ENCODE measurements around the gene RNU1-4.
"Not testable (repeated sequence)": the region's sequence is repeated elsewhere in the genome, so short reads cannot be mapped to it uniquely, and the experiment has no call there.

DNA sequence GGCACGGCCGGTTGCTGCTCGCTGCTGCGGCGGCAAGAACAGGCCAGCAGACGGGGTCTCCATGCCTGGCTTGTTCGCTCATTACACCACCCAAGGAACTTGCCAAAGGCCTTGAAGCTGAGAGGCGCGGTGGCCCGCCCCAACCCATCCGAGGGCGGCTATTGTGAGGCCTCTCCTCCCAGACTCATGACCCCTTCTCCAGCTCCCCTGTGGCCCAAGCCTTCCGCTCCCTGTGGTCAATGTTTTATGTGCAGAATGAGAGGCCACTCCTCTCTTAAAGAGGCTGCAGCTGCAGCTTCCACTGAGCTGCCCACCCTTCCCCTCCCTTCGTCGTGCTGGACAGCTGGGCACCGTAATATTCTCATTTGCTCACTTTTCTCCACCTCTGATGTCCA lies 46.0 kb upstream of the RNU1-4 start:
- TF ChIP-seq, protein P1, sequence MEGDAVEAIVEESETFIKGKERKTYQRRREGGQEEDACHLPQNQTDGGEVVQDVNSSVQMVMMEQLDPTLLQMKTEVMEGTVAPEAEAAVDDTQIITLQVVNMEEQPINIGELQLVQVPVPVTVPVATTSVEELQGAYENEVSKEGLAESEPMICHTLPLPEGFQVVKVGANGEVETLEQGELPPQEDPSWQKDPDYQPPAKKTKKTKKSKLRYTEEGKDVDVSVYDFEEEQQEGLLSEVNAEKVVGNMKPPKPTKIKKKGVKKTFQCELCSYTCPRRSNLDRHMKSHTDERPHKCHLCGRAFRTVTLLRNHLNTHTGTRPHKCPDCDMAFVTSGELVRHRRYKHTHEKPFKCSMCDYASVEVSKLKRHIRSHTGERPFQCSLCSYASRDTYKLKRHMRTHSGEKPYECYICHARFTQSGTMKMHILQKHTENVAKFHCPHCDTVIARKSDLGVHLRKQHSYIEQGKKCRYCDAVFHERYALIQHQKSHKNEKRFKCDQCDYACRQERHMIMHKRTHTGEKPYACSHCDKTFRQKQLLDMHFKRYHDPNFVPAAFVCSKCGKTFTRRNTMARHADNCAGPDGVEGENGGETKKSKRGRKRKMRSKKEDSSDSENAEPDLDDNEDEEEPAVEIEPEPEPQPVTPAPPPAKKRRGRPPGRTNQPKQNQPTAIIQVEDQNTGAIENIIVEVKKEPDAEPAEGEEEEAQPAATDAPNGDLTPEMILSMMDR (IDR thresholded peaks at IDR 0.05), result not testable (repeated sequence)
- TF ChIP-seq POLR2A (IDR thresholded peaks at IDR 0.05), result not testable (repeated sequence)
